Central memory CD8-positive, alpha-beta T cell (primary cell): ENCODE data around the gene PRKN.
"Not testable (repeated sequence)": the region's sequence is repeated elsewhere in the genome, so short reads cannot be mapped to it uniquely, and the experiment has no call there.

ENCODE experiments used
- ATAC-seq: fragments of 150-1000 bp; cut with Tn5 transposase; replicated peaks from 2 replicates; pipeline ENCODE4 v1.10.0; 2022; ENCODE audit warnings: mild to moderate bottlenecking, moderate FRiP score, moderate number of reproducible peaks; ENCODE audit not compliant: poor library complexity, severe bottlenecking; ENCODE audit errors: extremely low read depth
- DNase-seq, 2 donors: peaks; one replicate each; pipeline ENCODE4 v3.0.0; 2021; ENCODE audit warnings: low spot score in 2 of 2
- H3K27ac Mint-ChIP-seq: one replicate; pipeline ENCODE4 v1.8.0; 2022; ENCODE audit warnings: low read depth, mild to moderate bottlenecking, moderate library complexity, mixed read lengths
- H3K27me3 Mint-ChIP-seq: one replicate; pipeline ENCODE4 v1.8.0; 2022; ENCODE audit warnings: mixed read lengths
- H3K36me3 Mint-ChIP-seq: one replicate; pipeline ENCODE4 v1.8.0; 2022; ENCODE audit warnings: mild to moderate bottlenecking, moderate library complexity, mixed read lengths; ENCODE audit not compliant: insufficient read depth
- H3K4me1 Mint-ChIP-seq: one replicate; pipeline ENCODE4 v1.8.0; 2022; ENCODE audit warnings: mixed read lengths
- H3K4me3 Mint-ChIP-seq: one replicate; pipeline ENCODE4 v1.8.0; 2022; ENCODE audit warnings: mild to moderate bottlenecking, moderate library complexity, mixed read lengths
- H3K9me3 Mint-ChIP-seq: one replicate; pipeline ENCODE4 v1.8.0; 2022; ENCODE audit warnings: mixed read lengths

PRKN gene

DNA sequence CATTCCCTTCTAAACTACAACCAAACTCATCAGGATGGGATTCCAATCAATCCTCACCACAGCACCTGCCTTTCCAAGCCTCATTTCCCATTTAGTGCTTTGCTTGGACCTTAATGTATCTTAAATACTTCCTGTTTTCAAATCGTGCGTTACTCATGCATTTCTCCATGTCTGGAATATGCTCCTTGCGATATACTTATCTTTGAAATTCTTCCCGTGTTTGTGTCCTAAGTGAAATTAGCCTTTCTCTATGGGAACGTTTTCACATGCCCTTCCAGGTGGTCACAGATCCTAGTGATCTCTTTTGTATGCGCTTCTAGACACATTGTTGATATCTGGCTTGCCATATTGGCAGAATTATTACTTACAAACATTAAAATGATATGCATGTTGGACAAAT lies 833.1 kb downstream of the PRKN start:
- Mint-ChIP-seq H3K27me3 (no peaks in the 10 kb centered on the region), H3K9me3 (peaks cover 8% of the 10 kb centered on the region), H3K27ac (no peak overlapping the region), H3K4me1 (no peaks in the 10 kb centered on the region), H3K36me3 (no peaks in the 10 kb centered on the region), H3K4me3 (no peak overlapping the region)
- no peak for DNase-seq
- ATAC-seq, result no peak

DNA sequence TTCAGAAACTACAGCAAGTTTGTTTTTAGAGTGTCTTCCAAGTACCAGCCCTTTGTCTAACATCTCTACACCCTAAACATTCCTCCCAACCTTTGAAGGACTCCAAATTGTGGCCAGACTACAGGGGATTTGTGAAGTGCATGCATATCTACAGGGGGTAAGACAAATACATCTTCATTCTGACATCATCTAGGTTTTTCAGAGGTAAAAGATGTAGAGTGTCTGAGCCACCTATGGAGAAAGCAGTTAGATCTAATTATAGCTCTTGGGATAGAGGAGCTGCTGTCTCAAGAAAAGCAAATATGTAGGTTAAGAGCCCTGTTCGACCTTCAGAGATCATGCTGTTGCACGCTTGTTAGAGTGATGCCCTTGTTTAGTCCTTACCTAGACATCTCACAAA lies 836.0 kb downstream of the PRKN start:
- peaks cover 8% of the 10 kb centered on the region for H3K9me3 Mint-ChIP-seq
- no peaks in the 10 kb centered on the region for H3K4me1 Mint-ChIP-seq
- H3K27me3 Mint-ChIP-seq, result no peaks in the 10 kb centered on the region
- no peak for DNase-seq
- H3K36me3 Mint-ChIP-seq, result no peaks in the 10 kb centered on the region
- no peak overlapping the region for H3K27ac Mint-ChIP-seq
- H3K4me3 Mint-ChIP-seq, result no peak overlapping the region
- ATAC-seq, result no peak

DNA sequence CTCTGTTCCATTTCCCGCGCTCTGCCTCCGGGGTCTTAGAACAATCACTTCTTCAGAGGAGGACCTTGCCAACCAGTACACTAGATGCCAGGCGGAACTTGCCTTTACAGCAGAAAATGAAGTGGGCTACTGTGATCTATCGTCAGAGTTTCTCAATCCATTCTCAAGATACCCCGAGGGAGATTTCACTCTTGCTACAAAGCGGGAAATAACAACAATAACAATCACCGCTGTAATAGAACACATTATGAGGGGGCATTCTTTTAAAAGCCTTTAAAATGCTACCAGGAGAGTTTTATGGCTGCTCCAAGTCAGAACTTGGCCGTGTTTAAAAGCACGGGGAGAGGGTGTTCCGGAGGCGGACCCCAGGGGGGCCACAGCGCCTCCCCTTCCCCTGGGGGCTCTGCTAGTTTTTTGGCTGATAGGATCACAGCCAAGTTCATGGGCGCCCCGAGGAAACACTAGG lies 836.7 kb downstream of the PRKN start:
- DNase-seq, result no peak
- peaks cover 2% of the 10 kb centered on the region for H3K36me3 Mint-ChIP-seq

DNA sequence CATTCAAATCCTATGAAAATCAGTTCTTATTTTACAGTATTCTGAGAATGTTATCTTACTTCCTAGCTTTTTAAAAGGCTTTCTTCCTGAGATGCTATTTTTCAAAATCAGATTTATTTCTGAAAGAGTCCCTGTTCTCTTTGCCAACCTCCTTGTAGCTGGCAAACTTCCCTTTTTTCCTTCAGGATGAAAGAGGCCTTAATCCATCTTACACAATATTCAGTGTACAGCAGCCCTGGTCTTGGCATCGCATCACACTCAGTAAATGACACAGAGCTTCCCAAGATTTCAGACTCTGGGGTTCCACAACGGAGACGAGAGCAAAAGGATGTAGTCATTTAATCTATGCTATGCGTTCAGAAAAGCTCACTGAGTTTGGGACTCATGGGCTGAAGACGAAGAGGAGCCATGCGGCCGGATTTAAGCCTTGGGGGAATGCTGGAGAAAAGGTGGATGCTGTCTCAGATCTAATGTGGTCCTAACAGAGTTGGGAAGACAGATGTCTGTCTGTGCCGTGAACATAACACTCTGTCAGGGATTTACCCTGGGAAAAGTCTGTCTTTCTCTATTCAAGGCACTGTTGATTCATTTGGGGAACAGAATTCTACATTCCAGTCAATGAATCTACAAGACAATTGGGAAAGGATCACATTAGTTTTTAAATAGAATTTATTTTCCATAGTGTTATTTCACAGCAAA lies 837.3 kb downstream of the PRKN start:
- Mint-ChIP-seq H3K4me1 (no peaks in the 10 kb centered on the region), H3K27ac (no peak overlapping the region)
- no peak for ATAC-seq

More for the DNA sequence above, 836.7 kb downstream of the PRKN start:
- no peak overlapping the region for H3K4me3 Mint-ChIP-seq
- no peaks in the 10 kb centered on the region for H3K4me1 Mint-ChIP-seq
- ATAC-seq, result no peak
- no peaks in the 10 kb centered on the region for H3K27me3 Mint-ChIP-seq
- peaks cover 8% of the 10 kb centered on the region for H3K9me3 Mint-ChIP-seq
- no peak overlapping the region for H3K27ac Mint-ChIP-seq

DNA sequence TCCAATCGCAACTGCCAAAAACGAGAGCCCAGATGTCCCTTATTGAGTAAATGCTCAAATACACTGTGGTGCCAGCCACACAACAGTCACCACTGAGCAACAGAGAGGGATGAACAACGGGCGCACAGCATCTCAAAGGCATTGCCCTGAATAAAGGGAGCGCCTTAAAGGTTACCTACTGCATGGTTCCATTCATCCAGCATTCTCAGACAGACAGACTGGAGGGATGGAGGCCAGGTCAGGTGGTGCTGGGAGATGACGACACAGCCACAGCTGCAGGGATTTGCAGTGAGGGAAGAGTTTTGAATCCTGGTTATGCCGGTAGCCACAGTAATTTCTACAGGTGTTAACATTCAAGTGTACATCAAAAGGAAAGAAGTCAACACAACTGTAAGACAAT lies 838.2 kb downstream of the PRKN start:
- no peaks in the 10 kb centered on the region for H3K4me1 Mint-ChIP-seq
- ATAC-seq (no peak), DNase-seq (no peak)
- H3K27ac Mint-ChIP-seq, result no peak overlapping the region
- no peak overlapping the region for H3K4me3 Mint-ChIP-seq
- H3K36me3 Mint-ChIP-seq, result peaks cover 2% of the 10 kb centered on the region
- no peaks in the 10 kb centered on the region for H3K27me3 Mint-ChIP-seq
- H3K9me3 Mint-ChIP-seq, result peaks cover 5% of the 10 kb centered on the region

More for the DNA sequence above, 837.3 kb downstream of the PRKN start:
- Mint-ChIP-seq H3K9me3 (peaks cover 8% of the 10 kb centered on the region), H3K27me3 (no peaks in the 10 kb centered on the region), H3K4me3 (no peak overlapping the region), H3K36me3 (peaks cover 2% of the 10 kb centered on the region)
- DNase-seq, result no peak

DNA sequence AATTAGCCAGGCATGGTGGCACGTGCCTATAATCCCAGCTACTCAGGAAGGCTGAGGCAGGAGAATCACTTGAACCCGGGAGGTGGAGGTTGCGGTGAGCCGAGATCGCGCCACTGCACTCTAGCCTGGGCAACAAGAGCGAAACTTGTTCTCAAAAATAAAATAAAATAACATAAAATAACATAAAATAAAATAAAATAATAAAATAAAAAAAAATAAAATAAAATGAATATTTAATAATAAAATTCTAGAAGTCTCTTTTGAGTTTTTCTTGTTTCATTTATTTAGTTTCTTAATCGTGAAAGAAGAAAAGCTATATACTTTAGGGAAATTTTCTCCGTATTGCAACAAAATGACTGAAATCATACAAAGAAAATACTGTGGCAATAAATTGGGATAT lies 841.0 kb downstream of the PRKN start:
- H3K36me3 Mint-ChIP-seq, H3K27me3 Mint-ChIP-seq, DNase-seq, H3K4me1 Mint-ChIP-seq, H3K27ac Mint-ChIP-seq, ATAC-seq, H3K9me3 Mint-ChIP-seq, H3K4me3 Mint-ChIP-seq: not testable (repeated sequence)

DNA sequence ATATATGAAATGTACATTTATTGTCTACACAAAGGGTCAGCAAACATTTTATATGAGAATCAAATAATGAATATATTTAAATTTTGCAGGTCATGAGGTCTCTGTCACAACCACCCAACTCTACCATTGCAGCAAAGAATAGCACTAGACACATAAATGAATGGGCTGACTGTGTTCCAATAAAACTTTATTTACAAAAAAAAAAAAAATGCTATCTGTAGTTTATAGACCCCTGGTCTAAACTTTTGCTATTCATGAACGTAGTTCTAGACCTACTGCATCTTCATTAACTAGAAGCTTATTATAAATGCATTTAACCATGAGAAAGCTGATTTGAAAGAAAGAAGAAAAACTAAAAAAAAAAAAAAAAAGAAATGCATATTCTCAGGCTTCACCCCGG lies 842.8 kb downstream of the PRKN start:
- H3K4me3 Mint-ChIP-seq, result no peak overlapping the region
- no peak overlapping the region for H3K27ac Mint-ChIP-seq
- no peaks in the 10 kb centered on the region for H3K27me3 Mint-ChIP-seq
- ATAC-seq (no peak), DNase-seq (no peak)
- no peaks in the 10 kb centered on the region for H3K9me3 Mint-ChIP-seq
- H3K4me1 Mint-ChIP-seq, result no peaks in the 10 kb centered on the region
- peaks cover 2% of the 10 kb centered on the region for H3K36me3 Mint-ChIP-seq

DNA sequence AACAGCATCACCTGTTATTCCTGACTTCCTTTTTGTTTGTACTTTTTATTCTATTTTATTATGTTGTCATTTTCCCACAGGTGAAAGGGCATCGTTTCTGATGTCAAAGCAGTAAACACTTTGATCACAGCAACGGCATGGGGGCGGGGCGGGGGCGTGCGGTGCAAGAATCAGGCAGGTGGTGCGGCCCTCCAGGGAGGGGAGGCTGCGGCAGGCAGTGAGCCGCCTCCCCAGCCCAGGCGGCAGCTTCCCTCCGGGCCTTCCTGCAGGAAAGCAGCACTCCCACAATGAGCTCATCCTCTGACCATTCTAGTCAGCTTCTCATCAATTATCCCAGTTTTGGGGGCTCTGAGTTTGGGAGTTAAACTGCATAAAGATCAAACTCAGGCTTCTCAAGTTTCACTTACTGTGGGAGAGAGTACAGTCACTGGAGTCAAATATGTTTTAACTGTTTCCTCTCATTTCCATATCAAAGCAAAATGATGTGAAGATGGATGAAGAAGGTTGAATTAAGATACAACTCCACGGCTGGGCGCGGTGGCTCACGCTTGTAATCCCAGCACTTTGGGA lies 845.3 kb downstream of the PRKN start:
- ATAC-seq (no peak), DNase-seq (no peak)
- no peaks in the 10 kb centered on the region for H3K27me3 Mint-ChIP-seq
- H3K36me3 Mint-ChIP-seq, result peaks cover 2% of the 10 kb centered on the region
- no peaks in the 10 kb centered on the region for H3K4me1 Mint-ChIP-seq
- H3K27ac Mint-ChIP-seq, result no peak overlapping the region
- H3K9me3 Mint-ChIP-seq, result no peaks in the 10 kb centered on the region
- no peak overlapping the region for H3K4me3 Mint-ChIP-seq

DNA sequence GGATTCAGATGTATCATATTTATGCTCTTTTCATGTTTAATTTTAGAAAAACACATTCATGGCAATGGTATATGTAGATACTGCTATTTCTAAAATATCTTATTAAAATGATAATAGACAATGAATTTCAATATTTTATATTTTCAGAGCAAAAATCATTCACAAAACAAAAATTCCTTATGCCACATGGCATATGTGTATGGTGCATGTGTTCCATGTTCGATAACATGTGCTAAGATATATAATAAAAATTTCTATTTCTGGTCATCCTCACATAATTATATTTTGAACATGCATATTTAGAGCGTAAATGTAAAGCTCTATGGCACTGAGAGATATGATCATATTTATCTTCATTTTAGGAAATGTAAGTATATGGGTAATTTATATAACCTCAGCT lies 847.5 kb downstream of the PRKN start:
- DNase-seq (no peak), ATAC-seq (no peak)
- no peaks in the 10 kb centered on the region for H3K9me3 Mint-ChIP-seq
- no peaks in the 10 kb centered on the region for H3K4me1 Mint-ChIP-seq
- no peak overlapping the region for H3K4me3 Mint-ChIP-seq
- H3K27me3 Mint-ChIP-seq, result no peaks in the 10 kb centered on the region
- no peak overlapping the region for H3K27ac Mint-ChIP-seq
- no peaks in the 10 kb centered on the region for H3K36me3 Mint-ChIP-seq

DNA sequence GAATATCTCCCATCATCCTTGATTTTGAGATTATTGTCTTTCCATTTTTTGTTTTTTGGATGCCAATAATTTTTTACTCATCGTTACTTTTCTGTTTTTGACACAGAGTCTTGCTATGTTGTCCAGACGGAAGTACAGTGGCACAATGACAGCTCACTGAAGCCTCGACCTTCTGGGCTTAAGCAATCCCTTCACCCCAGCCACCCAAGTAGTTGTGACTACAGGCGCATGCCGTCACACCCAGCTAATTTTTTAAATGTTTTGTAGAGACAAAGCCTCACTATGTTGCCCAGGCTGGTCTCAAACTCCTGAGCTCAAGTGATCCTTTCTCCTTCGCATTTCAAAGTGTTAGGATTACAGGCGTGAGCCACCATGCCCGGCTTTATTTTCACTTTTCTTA lies 851.3 kb downstream of the PRKN start:
- H3K9me3 Mint-ChIP-seq, result no peaks in the 10 kb centered on the region
- no peaks in the 10 kb centered on the region for H3K27me3 Mint-ChIP-seq
- H3K27ac Mint-ChIP-seq, result no peak overlapping the region
- no peak overlapping the region for H3K4me3 Mint-ChIP-seq
- DNase-seq (no peak), ATAC-seq (no peak)
- H3K4me1 Mint-ChIP-seq, result no peaks in the 10 kb centered on the region
- H3K36me3 Mint-ChIP-seq, result no peaks in the 10 kb centered on the region

DNA sequence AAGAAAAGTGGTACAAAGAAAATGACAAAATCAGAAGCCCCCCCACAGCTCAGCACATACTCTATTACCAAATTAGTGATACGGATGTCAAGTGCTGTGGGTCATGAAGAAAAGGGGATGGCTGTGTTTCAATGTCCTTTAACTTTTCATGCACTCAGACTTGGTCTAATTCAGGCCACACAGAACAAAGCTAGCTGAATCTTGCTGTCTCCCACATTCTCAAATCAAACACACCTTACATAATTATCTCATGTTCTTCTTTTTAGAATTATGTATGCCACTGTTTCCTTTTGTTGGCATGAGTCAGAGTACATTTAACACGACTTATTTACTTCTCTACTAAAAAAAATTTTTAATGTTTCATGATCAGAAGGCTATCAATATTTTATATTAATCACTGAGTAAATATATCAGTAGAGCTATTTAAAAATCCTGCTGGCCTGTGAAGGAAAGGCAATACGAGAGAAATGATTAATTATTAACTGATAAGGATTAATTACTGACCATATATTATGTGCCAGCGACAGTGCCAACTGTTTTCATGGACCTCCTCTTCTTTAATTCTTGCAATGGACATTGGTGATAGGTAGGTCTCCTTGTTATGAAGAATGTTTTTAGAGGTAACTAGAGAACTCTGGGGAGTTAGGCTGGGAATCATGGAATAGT lies 857.2 kb downstream of the PRKN start:
- H3K27me3 Mint-ChIP-seq, result no peaks in the 10 kb centered on the region
- no peak for DNase-seq
- H3K4me3 Mint-ChIP-seq, result no peak overlapping the region
- no peaks in the 10 kb centered on the region for H3K4me1 Mint-ChIP-seq
- ATAC-seq, result no peak
- H3K27ac Mint-ChIP-seq, result no peak overlapping the region
- H3K9me3 Mint-ChIP-seq, result no peaks in the 10 kb centered on the region
- H3K36me3 Mint-ChIP-seq, result no peaks in the 10 kb centered on the region

DNA sequence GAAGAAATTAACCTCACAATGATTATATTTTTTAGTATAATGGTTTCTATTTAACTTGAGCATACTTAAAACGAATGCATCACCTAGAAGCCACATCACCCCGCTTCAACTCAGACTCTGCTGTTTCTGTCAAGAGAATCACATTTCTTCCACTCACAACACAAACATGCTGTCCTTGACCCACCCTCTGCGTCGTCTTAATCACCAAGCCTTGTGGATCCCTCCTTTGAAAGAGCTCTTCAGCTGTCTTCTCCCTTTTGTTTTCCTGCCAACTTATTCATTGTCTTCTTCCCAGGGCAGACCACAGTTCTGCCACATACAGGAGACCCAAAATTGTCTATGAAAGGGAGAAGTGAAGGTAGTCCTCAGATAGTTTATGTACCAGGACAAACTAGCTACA lies 858.1 kb downstream of the PRKN start:
- no peaks in the 10 kb centered on the region for H3K36me3 Mint-ChIP-seq
- H3K27ac Mint-ChIP-seq, result no peak overlapping the region
- DNase-seq (no peak), ATAC-seq (no peak)
- H3K4me1 Mint-ChIP-seq, result no peaks in the 10 kb centered on the region
- no peaks in the 10 kb centered on the region for H3K27me3 Mint-ChIP-seq
- H3K4me3 Mint-ChIP-seq, result no peak overlapping the region
- H3K9me3 Mint-ChIP-seq, result no peaks in the 10 kb centered on the region

DNA sequence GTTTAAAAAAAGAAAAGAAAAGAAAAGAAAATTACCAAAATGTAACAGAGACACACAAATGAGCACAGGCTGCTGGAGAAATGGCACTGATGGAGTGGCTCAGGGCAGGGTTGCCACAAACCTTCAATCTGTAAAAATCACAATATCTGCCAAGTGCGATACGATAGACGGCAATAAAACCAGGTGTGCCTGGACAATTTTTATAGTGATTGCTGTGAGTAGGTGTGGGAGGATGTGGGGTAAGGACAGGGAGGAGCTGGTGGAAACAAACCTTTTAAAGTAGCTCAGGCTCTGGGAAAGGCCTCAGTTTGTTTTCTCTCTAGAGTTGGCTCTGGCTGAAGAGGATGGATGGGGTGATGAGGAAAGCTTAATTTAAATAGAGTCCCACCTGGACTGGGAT lies 861.0 kb downstream of the PRKN start:
- Mint-ChIP-seq H3K36me3 (no peaks in the 10 kb centered on the region), H3K4me1 (no peaks in the 10 kb centered on the region), H3K9me3 (peaks cover 5% of the 10 kb centered on the region), H3K4me3 (no peak overlapping the region), H3K27ac (no peak overlapping the region), H3K27me3 (no peaks in the 10 kb centered on the region)
- DNase-seq (no peak), ATAC-seq (no peak)
